Measurements from ENCODE around the gene ZDHHC18.

The ZDHHC18 gene

DNA sequence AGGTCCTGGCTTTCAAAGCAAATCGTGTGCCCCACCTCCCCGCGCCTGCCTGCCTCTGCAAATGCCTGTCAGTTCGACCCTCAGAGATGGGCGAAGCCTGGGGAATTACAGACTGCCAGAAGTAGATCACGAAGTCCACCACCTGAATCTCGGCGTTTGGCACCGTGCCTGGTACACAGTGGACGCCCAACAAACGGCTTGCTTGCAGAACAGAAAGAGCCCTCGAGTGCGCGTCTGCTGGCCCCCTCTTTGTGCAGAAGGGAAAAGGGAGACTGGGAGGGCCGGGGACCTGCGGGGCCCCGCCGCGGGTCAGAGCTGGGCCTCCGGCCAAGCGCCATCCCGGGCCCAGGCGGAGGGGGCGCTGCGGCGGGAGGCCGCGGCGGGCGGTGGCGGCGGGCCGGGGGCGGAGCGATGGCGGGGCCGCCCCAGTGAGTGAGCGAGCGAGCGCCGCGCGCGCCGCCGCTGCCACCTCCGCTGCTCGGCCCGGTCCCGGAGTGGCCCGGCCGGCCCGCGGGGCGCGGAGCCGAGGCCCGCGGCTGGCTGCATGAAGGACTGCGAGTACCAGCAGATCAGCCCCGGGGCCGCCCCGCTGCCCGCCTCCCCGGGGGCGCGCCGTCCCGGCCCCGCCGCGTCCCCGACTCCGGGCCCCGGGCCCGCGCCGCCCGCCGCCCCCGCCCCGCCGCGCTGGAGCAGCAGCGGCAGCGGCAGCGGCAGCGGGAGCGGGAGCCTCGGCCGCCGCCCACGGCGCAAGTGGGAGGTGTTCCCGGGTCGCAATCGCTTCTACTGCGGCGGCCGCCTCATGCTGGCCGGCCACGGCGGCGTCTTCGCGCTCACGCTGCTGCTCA, at the start of gene ZDHHC18:
Gene ZDHHC18, plus strand, starts transcription at position 428 of the 845 bp plus-strand sequence. Its CDS starts 117 bp downstream, at position 545.
- DNase-seq: peak; percentile 54

GRCh38 chr1:26779098-26779668, 47.3 kb upstream of the ZDHHC18 start:
- peak; percentile 71 for DNase-seq

DNA sequence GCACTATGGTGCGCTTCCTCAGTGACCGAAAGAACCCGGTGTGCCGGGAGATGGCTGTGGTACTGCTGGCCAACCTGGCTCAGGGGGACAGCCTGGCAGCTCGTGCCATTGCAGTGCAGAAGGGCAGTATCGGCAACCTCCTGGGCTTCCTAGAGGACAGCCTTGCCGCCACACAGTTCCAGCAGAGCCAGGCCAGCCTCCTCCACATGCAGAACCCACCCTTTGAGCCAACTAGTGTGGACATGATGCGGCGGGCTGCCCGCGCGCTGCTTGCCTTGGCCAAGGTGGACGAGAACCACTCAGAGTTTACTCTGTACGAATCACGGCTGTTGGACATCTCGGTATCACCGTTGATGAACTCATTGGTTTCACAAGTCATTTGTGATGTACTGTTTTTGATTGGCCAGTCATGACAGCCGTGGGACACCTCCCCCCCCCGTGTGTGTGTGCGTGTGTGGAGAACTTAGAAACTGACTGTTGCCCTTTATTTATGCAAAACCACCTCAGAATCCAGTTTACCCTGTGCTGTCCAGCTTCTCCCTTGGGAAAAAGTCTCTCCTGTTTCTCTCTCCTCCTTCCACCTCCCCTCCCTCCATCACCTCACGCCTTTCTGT, 46.0 kb upstream of the ZDHHC18 start:
- no peak for DNase-seq

DNA sequence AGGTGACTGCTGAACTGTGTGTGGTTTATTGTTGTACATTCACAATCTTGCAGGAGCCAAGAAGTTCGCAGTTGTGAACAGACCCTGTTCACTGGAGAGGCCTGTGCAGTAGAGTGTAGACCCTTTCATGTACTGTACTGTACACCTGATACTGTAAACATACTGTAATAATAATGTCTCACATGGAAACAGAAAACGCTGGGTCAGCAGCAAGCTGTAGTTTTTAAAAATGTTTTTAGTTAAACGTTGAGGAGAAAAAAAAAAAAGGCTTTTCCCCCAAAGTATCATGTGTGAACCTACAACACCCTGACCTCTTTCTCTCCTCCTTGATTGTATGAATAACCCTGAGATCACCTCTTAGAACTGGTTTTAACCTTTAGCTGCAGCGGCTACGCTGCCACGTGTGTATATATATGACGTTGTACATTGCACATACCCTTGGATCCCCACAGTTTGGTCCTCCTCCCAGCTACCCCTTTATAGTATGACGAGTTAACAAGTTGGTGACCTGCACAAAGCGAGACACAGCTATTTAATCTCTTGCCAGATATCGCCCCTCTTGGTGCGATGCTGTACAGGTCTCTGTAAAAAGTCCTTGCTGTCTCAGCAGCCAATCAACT, 45.2 kb upstream of the ZDHHC18 start:
- no peak for DNase-seq

DNA sequence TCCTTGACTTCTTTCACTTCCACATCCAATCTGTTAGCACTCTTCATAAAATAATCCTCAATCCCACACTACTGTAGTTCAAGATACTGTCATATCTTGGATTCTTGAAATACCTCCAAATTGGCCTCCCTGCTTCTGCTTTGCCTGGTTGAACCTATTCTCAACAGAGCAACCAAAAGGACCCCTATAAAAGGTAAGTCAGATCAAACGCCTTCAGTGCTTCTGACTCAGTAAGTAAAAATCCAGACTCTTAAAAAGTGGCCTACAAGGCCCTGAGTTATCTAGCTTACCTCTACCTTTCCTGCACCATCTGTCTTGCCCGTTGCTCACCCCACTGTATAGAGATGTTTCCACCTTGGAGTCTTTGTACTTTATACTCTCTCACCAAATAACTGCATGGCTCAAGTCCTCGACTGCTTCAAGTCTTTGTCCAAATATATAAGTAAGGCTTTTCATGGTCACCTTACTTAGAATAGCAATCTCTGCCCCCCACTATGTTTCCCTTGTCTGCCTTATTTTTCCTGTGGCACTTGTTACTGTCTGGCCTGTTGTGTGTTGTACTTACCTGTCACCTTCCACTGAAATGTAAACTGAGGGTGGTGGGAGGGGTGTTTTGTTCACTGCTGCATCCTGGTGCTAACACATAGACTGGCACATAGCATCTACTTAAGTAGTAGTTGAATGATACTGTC, 43.8 kb upstream of the ZDHHC18 start:
- DNase-seq: no peak

GRCh38 chr1:26783646-26784022, 42.9 kb upstream of the ZDHHC18 start:
- DNase-seq: no peak

GRCh38 chr1:26784023-26784871, 42.2 kb upstream of the ZDHHC18 start:
- DNase-seq: peak; percentile 94

DNA sequence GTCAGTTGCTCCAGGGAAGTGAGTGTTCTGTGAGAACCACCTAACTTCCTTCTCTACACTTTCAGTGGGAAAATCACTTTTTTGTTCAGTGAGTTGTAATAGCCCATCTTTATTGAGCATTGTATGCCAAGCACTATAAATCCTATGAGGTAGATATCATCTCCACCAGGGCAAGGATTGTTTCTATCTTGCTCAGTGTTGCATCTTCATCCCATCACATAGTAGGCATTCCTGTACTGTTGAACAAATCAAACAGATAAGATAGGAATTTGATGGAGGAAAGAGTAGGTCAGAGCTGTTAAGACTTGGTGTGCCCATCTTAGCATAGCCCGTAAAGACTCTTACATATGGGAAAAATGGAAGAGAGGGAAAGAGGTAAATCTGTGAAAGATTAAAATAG, 41.6 kb upstream of the ZDHHC18 start:
- no peak for DNase-seq

- DNase-seq: peak; percentile 61
These were observed 40.7 kb upstream of the ZDHHC18 start for GRCh38 chr1:26785611-26786436.

- peak; percentile 99 for DNase-seq
These were observed 39.8 kb upstream of the ZDHHC18 start for GRCh38 chr1:26786437-26787380.

- DNase-seq: no peak
These were observed 39.1 kb upstream of the ZDHHC18 start for GRCh38 chr1:26787381-26787705.

DNA sequence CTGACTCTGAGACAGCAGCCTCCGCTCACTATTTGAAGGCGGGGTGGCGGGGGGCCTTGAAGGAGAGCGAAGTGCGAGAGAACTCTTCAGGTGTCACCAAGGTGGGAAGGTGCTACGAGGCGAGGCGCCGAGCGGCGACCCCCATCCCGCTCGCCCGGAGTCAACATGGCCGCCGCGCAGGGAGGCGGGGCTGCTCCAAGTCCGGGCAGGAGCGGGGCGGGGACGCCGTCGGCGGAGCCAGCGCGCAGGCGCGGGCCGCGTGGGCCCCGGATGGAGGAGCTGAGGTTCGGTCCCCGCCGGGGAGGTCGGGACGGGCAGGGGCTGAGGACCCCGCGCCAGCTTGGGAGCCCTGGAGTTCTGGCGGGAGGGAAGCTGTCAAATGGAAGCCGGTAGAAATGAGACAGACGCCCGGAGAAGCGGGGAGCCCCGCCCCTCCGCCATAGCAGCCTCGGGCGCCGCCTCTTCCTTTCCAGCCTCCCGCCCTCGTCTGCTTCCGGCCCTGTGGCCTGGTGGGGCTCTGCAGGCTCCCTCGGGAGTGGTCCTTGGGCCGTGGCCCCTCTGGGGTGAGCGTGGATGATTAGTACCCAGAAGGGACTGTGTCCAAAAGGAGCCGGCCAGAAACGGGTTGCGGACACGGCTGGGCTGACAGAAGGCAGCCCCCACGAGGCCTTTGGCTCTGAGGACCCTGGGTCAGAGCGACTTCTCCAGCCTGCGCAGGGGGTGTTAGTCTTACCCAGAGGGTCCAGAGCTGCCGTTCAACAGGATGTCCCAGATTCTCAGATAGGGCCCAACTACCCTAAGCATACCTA, 38.6 kb upstream of the ZDHHC18 start, which contains the start of gene PIGV:
Gene PIGV, plus strand, starts transcription at position 245 of the 809 bp plus-strand sequence. CDS start 2,866 bp downstream, outside the sequence.
- DNase-seq: peak; percentile 86

DNA sequence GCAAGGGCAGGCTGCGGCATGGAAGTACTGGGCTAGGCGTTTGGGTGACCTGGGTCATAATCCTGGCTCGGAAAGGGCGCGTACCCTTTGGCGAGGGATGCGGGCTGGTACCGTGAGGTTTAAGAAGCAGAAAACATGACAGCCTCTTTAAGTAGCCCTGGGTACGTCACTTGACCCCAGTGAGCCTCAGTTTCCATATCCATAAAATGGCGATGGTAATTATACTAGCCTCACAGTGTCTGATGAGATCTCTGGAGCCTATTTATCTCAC, 38.0 kb upstream of the ZDHHC18 start:
- DNase-seq: no peak

DNA sequence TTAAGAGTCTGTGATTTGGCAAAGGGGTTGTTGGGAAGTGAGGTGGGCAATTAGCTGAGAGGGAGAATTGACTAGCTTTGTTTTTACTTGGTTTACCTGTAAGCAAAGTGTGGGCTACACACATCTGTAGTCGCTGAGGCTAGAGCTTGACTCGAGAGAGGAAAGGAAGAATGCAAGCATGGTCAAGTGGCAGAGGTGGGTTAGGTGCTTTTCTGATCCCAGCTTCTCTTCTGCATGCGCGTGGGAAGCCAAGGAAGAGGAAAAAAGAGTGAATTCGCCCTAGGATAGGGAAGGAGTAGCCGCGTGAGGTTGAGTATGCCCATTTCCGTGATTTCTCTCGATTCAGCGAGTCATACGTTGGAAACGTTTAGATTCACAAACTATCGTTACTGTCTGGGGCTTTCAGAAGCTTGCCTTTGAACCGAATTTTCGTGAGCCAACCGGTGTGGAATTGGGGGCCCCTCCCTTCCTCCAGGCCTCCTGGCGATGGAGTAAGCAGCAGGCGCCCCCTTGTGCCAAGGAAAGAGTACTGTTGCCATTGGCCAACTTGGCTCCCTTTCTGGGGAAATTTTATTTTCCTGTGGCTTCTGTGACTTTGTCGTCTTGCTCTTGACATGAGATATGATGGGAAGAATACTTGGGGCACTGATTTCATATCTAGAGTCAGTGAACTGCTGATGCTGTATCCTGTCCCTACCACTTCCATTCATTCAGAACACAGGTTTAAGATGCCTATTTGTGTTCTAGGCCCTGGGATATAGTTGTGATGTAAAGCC, 37.5 kb upstream of the ZDHHC18 start:
- peak; percentile 95 for DNase-seq

DNA sequence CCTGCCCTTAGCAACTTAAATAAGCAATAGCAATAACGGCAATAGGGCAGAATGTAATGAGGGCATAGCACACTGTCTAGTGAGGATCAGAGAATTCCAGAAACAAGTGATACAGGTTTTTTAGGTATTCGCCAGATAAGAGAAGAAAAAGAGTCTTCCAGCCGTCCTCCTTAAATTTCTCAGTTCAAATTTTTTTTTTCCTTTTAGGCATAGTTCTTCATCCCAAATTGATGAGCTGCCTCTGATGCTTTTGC, 36.9 kb upstream of the ZDHHC18 start:
- no peak for DNase-seq

DNA sequence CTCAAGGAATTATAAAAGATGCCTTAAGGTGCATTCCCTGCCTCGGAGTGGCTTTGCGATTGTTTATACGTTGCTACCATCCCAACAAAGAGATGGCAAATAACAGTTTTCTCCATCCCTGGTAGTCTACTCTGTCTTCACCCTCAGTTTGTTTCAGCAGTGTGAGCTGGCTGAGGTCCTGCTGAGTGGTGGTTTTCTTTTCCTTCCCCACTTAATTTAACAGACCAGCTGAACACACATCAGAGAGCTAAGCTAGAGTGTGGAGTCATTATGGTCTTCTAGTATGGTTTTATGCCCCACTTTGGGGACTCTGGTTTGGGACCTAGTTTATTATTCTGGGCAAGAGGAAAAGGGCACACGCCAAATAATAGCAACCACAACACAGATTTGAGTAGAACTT, 36.6 kb upstream of the ZDHHC18 start:
- peak; percentile 18 for DNase-seq

DNA sequence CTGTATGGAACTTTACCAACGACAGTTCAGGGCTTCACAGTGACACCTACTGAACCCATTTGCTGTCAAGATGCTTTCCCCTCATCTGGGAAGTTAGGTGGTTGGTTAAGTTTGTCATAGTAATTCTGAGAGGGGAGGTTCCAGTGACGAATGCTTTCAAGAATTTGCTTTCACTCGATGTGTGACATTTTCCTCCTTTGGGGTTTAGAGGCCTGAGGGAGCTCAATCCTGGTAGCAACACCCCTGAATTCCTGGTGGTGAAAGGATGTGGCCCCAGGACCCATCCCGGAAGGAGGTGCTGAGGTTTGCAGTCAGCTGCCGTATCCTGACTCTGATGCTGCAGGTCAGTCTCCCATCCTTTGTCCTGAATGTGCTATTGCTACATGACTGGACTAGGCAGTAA, 35.9 kb upstream of the ZDHHC18 start:
- DNase-seq: peak; percentile 29

DNA sequence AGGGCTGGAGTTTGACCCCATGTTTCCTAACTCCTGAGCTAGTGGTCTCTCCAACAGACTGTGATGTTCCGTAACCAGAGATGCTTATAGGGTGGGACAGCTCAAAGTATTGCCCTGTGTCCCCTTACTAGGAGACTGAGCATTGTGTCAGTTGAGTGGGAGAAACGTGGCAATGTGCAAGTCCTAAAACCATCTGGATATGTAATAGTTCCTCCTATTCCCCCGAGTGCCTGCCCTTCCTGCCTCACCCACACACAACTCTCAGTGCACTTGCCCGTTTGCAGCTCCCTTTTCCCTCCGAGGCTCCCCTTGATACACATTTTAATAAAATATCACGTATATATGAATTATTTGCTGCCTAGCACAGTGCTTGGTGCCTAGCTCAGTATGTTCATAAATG, 35.3 kb upstream of the ZDHHC18 start:
- DNase-seq: no peak

GRCh38 chr1:26791626-26792025, 34.9 kb upstream of the ZDHHC18 start:
- DNase-seq: peak; percentile 92
